ENCODE data around the gene LTBP2.

The LTBP2 gene

DNA sequence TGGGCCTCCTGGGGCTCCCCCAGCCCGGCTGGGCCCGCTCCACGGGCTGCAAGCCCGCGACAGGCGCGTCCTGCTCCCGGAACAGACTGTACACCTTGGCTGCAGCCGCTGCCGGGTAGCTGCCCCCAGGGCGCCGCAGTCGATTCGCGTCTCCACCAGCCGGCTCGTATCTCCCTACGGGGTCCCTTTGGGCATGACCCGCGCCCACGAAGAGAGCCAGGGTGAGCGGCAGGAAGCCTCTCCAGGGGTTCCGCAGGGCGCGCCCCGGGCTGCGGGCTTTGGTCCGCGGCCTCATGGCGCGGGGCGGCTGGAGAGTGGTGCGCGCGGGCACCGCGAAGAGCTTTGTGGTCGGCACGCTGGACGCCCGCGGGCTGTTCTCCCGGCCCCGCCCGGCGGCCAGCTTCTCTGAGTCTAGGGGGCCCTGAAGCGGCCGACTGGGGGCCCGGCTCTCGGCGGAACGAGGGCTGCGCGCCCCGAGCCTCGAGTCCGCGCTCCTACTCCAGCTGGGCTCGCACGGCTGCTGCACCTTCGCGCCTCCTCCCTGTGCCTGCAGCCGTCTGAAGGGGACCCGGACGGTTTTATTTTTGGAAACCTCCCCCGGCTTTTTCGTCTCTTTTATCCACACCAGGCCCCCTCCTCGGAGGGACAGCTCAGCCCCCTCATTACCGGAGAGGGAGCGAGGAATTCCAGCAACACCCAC, at the start of gene LTBP2:
Gene LTBP2 (minus strand): TSS at position 588 of the 700 bp plus-strand sequence. CDS start 293 bp downstream, at position 295.
- no peak for DNase-seq

- no peak for DNase-seq
Observed at GRCh38 chr14:74660863-74661262, 48.8 kb upstream of the LTBP2 start.

DNA sequence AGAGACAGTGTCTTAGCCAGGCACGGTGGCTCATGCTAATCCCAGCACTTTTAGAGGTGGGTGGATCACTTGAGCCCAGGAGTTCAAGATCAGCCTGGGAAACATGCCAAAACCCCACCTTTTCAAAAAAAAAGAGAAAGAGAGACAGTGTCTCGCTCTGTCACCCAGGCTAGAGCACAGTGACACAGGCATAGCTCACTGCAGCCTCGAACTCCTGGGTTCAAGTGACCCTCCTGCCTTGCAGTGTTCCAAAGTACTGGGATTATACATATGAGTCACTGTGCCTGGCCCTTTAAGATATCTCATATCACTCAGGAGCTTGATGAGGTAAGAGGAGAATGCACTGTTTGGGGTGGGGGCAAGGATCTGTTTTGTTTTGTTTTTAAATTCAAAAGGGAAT, 48.1 kb upstream of the LTBP2 start:
- DNase-seq, result no peak

DNA sequence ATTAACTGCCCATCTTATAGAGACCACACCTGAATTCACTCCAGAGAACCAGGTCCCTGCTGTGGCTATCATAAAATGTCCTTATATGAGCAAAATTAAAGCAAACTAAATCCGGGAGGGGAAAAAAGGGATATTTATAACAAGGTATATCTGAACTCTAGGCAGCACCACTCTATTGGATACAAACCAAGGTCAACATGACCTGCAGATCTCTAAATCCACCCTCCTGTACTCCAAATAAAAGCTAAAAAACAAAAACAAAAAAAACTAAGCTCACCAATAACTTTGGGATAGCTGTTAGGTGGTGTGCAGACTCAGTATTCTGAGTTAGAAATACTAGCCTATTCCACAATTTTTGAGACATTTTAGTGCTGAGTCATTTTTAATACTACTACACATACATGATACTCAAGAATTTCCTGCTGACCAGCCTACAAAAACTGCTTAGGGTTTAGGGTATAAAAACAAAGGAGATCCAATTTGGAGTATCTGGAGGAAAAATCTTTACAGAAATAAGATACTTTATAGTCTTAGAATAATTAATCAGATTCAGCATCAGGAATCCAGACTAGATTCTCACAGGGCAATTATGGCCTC, 46.6 kb upstream of the LTBP2 start:
- DNase-seq, result no peak

DNA sequence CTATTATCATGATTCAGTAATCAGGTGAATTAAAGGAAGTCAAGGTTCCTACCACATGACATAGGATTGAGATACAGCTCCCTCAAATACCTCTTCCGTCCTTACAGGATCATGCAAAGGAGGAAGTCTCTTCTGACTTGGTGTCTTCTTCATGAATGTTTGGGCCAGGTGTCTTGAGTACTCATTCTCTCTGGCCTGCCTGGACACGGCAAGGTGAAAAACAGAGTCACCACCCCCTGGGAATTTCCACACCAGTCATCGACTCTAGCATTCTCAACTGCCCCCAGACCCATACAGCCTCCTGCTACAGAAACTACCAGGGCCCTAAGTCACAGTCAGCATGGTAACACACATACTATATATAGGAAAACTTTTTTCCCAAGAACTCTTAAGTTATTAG, 44.9 kb upstream of the LTBP2 start:
- DNase-seq, result no peak

DNA sequence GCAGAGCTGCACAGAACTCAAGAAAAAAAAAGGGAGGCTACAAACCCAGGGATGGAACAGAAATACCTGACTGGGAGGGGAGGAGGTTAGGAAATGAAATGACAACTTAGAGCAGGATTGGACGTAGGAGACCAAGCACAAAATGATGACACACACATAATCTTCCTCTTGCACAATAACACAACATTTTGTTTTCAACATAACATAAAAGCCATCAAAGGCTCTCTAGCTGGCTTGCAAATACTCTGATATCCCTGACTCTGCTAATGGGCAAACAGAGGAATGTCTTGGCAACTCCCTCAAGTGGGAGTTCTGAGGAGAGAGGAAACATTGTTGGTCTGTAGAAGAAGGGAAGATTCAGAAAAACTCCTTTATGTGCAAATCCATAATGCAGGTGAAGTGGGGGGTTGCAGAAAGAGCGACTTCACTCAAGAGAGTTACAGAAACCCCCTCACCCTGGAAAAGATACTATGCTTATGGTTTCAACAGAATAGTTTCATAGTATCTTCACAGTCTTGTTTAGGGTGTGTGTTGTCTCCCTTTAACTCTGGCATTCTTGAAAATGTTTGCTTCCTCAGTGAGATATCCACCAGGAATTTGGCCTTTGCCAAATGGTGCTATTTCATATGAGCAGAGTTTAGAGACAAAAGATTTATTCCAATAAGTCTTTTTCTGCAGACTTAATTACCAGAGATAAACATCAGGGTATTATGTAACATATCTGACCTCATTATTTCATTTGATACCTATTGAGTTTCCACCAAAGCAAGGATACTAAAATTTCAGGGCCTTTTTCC, 43.8 kb upstream of the LTBP2 start:
- DNase-seq, result no peak

DNA sequence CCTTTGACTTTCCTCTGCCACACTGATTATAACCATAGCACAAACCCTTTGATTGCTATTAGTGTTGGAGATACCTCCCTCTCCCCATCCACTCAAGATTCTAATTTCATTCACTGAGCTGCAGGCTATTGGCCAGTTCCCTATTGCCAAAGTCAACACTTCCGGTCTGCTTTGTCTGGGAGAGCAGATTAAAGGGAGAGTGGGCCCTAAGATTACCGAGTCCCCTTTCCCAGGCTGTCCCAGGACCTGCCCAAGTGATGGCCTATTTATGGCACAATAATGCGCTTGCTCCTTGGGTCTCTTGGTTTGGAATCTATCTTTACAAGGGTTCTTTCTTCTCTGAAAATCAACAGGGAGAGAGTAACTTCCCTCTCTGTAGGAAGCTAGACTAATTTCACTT, 42.9 kb upstream of the LTBP2 start:
- DNase-seq, result no peak

DNA sequence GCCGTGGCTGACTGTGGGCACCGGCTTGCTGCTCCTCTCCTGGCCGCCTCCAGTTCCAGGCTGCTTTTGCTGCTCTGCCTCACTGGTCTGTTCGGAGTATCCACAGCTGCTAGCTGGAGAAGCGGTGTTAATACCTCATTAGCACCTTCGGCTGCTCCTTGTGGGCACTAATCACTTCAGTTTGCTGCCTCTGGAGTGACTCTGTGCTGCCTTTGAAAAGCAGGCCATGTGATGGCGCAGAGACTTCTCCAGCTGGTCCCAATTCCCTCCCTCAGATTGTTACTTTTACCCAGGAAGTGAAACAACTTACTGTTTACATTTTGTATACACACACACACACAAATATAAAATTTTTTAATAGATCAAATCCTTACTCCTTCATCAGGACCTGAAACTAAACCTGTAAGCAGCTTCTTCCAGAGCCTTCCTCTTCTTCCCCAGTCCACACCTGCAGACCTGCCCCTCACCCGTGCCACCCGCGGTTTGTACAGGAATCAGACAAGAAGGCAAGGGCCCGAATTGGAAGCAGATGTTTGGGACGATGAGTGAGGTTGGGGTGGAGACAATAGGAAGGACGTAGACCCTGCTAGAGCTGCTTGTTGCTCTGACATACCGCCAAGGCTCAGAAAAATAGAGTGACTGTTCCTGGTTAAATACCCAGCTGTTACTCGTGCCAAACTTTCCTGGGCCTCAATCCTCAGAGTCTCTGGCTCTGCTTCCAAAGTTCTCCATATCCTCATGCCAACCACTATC, 41.5 kb upstream of the LTBP2 start:
- DNase-seq, result no peak

DNA sequence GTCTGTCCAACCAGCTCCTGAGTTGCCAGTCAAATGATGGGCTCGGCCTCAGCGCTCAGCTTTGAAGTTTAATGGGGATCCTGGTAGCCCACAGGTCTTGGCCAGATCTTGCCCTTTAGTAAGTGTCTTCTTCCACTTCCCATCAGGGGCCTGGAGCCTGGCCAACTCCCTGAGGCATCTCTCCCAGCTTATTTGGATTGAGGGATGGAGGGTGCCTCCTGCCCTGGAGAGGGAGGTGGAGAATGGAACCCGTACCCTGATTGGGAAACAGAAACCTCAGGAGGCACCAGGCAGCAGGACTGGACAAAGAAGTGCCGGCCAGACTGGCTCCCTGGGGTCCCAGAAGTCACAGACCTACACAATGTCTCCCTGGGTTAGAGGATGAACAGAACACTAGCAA, 40.5 kb upstream of the LTBP2 start:
- no peak for DNase-seq

DNA sequence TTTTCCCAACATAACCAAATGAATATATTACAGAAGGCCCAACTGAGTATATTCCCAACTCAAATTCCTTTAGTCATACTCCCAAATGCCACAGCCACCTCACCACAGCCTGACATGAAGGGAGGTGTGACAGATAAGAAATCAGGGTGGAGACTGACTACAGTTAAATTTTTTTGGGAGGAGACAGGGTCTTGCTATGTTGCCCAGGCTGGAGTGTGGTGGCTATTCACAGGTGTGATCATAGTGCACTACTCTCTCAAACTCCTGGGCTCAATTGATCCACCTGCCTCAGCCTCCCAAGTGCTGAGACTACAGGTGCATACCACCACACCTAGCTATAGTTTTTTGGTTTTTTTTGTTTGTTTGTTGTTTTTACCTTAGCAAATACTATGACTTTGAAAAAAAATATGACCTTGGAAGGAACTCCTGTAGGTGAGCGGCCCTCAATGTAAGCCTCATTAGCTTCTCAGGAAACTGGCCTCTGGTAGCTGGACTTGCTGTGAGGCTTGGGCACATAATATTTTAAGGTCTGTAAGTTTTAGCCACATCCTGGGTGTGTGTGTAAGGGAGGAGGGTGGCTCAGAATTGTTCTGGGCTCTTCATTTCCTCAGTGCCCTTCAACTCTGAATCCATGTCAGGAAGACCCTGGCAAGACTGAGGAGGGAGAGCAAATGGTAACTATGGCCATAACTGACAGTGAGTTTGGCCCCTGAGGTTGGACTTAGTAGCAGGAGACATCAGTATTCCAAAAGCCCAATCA, 39.1 kb upstream of the LTBP2 start:
- DNase-seq, result no peak

DNA sequence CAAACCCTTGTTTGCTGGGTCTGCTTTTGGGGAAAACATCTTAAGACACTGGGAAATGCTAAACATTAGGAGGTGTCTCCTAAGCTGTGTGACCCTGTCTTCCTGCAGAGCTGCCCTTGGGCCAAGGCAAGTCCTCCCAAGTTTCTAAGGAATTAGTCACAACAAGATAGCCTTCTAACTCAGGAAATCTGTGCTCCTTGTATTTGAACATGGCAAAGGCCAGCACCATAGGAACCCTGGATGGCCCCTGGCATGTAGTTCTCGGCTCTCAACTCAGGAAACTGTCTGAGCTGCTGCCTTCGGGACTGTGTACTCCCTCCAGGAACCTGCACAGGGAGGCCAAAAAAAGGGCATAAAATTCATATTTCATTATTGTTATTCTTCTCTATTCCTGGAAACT, 37.6 kb upstream of the LTBP2 start:
- no peak for DNase-seq

DNA sequence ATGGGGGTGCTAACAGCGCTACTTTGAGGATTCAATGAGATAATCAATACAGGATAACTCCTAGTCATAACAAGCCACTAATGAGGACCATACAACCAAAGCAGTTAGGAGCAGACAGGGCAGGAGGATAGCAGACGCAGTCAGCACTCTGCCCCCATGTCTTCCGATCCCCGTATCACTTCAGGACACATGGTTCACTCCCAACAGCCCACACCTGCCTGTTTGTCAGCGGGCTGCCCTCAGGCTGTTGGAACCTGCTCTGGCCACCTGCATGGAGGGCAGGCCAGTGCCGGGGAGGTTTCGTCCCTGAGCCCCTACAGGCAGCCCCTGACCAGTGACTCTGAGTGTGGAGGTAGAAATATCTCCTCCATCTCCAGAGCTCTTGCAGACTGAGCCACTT, 37.1 kb upstream of the LTBP2 start:
- no peak for DNase-seq

GRCh38 chr14:74648601-74649000, 36.6 kb upstream of the LTBP2 start:
- DNase-seq, result no peak

DNA sequence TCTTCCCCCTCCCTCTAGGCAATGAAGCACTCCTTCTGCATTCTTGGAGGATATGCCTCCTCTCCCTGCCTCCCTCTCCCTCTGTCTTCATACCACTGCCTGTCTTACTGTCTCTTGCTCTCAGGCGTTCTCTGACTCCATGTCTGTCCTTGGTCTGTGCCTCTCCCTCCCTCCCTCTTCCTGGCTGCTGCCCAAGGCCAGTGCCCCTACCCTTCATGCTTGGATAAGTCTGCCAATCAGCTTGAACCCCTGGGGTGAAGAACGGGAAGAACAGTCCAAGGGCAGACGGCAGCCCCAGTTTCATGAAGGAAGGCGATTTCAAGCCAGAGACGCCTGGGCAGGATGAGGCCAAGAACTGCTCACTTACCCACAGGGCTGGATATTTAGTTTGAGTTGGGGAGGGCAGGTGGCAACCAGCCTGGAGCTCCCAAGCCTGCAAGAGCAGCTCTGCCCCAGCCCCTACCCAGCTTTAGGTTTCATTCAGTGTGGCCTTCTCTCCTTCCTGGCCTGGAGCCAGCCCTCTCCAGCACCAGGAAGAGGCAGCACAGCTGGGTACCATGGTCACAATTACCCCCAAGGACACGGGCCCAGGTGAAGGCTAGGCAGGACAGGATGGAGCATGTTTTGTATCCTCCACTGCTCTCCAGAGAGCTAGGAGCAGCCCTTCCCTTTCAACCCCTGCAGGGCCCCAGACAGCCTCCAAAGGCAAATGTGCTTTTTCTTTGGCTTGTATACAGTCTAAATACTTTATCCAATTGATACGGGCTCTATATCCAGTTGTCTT, 35.8 kb upstream of the LTBP2 start:
- DNase-seq, result peak; percentile 51

GRCh38 chr14:74647061-74647677, 35.1 kb upstream of the LTBP2 start:
- peak; percentile 38 for DNase-seq

DNA sequence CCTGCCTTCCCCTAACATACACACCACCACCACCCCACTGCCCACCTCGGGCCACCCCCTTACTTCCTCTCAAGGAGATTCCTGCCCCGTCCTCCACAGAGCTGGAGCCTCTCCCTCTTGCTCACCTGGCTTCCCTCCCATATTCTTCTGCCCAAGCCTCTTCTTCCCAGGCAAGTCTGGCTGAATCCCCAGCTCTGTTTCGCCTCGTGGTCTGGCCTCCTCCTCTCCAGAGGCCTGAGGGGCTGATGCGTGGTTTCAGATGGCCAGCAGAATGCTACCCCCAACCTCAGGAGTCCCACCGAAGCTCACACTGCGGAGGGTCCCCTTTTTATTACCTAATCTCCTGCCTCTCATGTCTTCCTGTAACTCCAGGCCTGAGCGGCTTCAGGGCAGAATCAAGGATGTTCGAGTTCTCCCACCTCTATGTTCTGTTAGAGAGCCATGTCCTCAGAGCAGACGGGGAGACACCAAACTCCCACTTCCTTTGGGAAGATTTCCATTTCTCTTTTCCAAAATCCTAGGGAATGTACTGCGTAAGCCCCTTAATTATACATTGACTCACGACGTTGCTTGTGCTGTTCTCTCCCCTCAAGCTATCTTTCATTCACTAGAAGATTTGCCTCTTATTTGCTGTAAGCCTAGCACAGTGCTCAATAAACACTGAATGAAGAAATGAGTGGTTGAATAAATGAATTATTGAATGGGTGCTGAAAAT, 33.9 kb upstream of the LTBP2 start:
- DNase-seq, result peak; percentile 47

GRCh38 chr14:74645244-74645643, 33.2 kb upstream of the LTBP2 start:
- peak; percentile 35 for DNase-seq

DNA sequence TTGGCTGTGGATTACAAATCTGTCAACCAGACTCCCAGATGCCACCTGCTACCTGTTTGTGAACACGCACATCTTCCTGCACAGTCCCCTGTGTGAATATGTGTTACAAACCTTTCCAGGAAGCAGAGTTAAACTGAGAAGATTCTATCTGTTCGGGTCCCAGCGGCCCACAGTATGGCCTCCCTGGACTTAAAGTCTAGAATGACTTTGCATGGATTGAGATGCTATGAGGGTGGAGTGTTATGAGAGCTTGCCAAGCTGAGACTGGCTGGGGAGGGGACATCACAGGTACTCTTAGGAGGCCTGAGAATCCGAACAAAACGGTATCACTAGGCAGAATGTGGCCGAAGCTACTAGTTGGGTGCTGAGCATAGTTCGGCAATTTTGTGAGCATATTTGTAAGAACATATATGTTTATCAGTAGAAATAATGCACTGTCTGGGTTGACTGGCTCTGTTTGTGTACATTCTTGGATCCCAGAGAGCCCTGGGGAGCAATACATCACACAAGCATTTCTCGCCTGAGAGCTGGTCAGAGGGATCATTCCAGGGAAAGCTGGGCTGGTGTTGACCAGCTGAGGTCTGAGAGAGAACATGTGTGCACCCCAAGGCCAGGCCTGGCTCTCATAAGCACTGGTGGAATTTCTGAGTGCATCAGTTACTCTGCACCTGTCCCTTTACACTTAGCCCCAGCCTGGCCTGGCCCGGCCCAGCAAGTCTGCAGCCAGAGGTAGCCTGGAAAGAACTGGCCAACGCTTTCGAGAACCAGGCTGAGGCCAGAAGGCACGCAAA, 29.8 kb upstream of the LTBP2 start:
- DNase-seq, result no peak

DNA sequence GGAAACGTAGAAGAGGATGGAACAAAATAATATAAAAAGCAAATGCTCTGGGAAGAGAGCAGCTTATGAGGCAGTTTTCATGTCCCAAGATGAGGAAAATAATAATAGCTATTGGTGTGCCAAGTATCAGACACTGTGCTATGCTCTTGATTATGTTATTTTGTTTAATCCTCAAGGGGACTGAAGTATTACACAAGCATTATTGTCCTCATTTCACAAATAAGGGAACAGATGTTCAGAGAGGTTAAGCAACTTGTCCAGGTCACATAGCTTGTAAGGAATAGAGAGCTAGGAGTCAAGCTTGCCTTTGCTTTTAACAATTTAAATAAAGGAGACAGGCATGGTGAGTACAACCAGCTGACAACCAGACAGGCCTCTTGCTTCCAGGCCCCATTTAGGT, 26.9 kb upstream of the LTBP2 start:
- DNase-seq, result no peak

DNA sequence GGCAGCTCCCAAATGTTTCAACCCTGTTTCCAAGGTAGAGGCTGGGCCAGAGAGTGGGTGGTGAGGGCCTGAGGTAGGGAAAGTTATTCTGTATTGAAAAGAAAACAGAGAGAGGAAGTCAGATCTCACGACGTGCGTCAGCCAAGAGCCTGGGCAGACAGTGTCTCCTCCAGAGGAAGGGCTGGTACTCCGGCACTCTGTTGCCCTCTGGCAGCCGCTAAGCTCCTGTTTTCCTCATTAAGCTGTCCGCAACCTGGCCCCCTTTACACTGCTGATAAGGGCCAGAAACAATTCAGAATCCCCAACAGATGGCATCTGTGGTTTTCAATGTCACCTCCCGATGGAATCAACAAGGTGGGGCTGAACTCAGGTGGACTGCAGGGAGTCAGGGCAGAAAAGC, 26.0 kb upstream of the LTBP2 start:
- no peak for DNase-seq
